Psoas muscle (tissue), 8 donors: ENCODE results near the gene ACAD11. TPM values are rescaled to one million over a fixed set of nuclear protein-coding genes. Genes with fewer than 3 reads are reported as not detected.
"Not testable (repeated sequence)": the region's sequence is repeated elsewhere in the genome, so short reads cannot be mapped to it uniquely, and the experiment has no call there.

Experiments
- ATAC-seq, 4 donors: fragments of 200-7000 bp; cut with Tn5 transposase; one replicate each; pipeline ENCODE4 v1.9.1; 2020; ENCODE audit warnings: moderate library complexity in 3 of 4, mild to moderate bottlenecking in 2 of 4
- DNase-seq, 2 donors: peaks; one replicate each; pipeline ENCODE4 v3.0.0-alpha.2; 2020
- H3K27ac ChIP-seq: fragments of 200-600 bp; one replicate; pipeline ENCODE4 v1.8.0; 2022
- H3K27me3 ChIP-seq, 3 donors: fragments of 200-600 bp in 1 of 3; one replicate each; pipeline versions ENCODE4 v1.6.1 to v1.8.0; 2013 to 2022; ENCODE audit warnings: low read length in 2 of 3, mild to moderate bottlenecking in 2 of 3, moderate library complexity in 1 of 3; ENCODE audit not compliant: insufficient read depth in 3 of 3
- H3K36me3 ChIP-seq, 2 donors: fragments of 200-600 bp in 1 of 2; one replicate each; pipeline versions ENCODE4 v1.6.1 to v1.8.0; 2013 to 2022; ENCODE audit warnings: low read depth in 1 of 2, mild to moderate bottlenecking in 1 of 2, moderate library complexity in 1 of 2; ENCODE audit not compliant: insufficient read depth in 1 of 2
- H3K4me1 ChIP-seq: fragments of 200-600 bp; one replicate; pipeline ENCODE4 v1.8.0; 2022
- H3K4me3 ChIP-seq: fragments of 200-600 bp; one replicate; pipeline ENCODE4 v1.8.0; 2022; ENCODE audit warnings: mild to moderate bottlenecking
- H3K9me3 ChIP-seq: fragments of 200-600 bp; one replicate; pipeline ENCODE4 v1.8.0; 2022
- CTCF ChIP-seq: fragments of 200-600 bp; IDR thresholded peaks from one replicate; pipeline ENCODE4 v1.8.0; 2022; ENCODE audit warnings: antibody characterized with exemption
- WGBS, 3 donors: extraction: QIAGEN DNeasy Blood & Tissue Kit; methylation state at CpG; one replicate each; pipeline versions ENCODE4 v1.1.6 to v1.1.7; 2013; 5-methylcytosine and 5-hydroxymethylcytosine counted together
- intact Hi-C, 2 donors: fragments of 100-400 bp; cut with DNase I; formaldehyde crosslinking; loops; one replicate each; pipeline versions ENCODE4 v1.11.0 to v1.14.2; 2022
- polyA plus RNA-seq, 3 donors: library from polyadenylated mRNA; stranded (reverse); fragments of 200-250 nt; gene quantifications; one replicate each; pipeline ENCODE4 v1.2.3, GENCODE V29; 2013
- total RNA-seq, 4 donors: library from RNA; stranded (reverse); fragmentation: NEBNext Ultra II Directional in 2 of 4; extraction: Animal tissue kit (Norgen Biotek cat#: 25700) in 2 of 4; gene quantifications; one replicate each; pipeline versions ENCODE4 v1.2.1 to v1.2.4, GENCODE V29; 2021 to 2023
- donor health status: healthy with polysubstance abuse.
- donor health status: DM: no; HTN: no; CAD: no; lungs with moderate emphysema.
- donor health status: Bipolar disorder and iron deficiency.
- donor health status: healthy.
- donor health status: DM: yes; HTN: yes; CAD: no.
- donor health status: DM: no; HTN: no; CAD: no.
- donor health status: DM: no; HTN: no; CAD: no.
- donor health status: DM: yes; HTN: yes; CAD: no.

Gene ACAD11
- total and polyA plus RNA-seq, 7 donors: 1.8 to 7.5 (median 5.7) TPM

- no peak for ATAC-seq
- H3K9me3 ChIP-seq: no peaks in the 10 kb centered on the region
- no peak for TF ChIP-seq CTCF
- WGBS, 3 donors: 49 to 65% (median 56%) methylated on average over 1 of the region's 1 CpG
- intact Hi-C loops: no loop called here
- H3K27me3 ChIP-seq: no peaks in the 10 kb centered on the region
- H3K36me3 ChIP-seq: peaks cover 0 to 48% of the 10 kb centered on the region in 2 donors
- H3K27ac ChIP-seq: no peak overlapping the region
- no peak overlapping the region for H3K4me3 ChIP-seq
- DNase-seq: no peak
- no peaks in the 10 kb centered on the region for H3K4me1 ChIP-seq
These were observed 37.5 kb downstream of the ACAD11 start for GRCh38 chr3:132622148-132622547.

- H3K9me3 ChIP-seq: peaks cover 5% of the 10 kb centered on the region
- TF ChIP-seq CTCF: no peak
- H3K4me1 ChIP-seq: no peaks in the 10 kb centered on the region
- DNase-seq: no peak
- intact Hi-C loops: loop anchor here in 1 of 2 donors (5.0 kb wide), 1 partner anchor 369 kb away; no protein-coding TSS in a partner anchor
- peaks cover 0 to 25% of the 10 kb centered on the region in 2 donors for H3K36me3 ChIP-seq
- H3K4me3 ChIP-seq: no peak overlapping the region
- no peak for ATAC-seq
- no peak overlapping the region for H3K27ac ChIP-seq
- WGBS, 3 donors: 93 to 96% (median 94%) methylated on average over 1 of the region's 1 CpG
- no peaks in the 10 kb centered on the region for H3K27me3 ChIP-seq
These were observed 42.8 kb downstream of the ACAD11 start for GRCh38 chr3:132616780-132617179.

- Histone ChIP-seq H3K27ac (no peak overlapping the region), H3K4me3 (no peak overlapping the region), H3K9me3 (peaks cover 5% of the 10 kb centered on the region), H3K36me3 (peaks cover 0 to 22% of the 10 kb centered on the region in 2 donors), H3K4me1 (no peaks in the 10 kb centered on the region), H3K27me3 (no peaks in the 10 kb centered on the region)
- ATAC-seq (no peak), DNase-seq (no peak)
- 58 to 82% (median 76%) methylated on average over 3 of the region's 3 CpGs for WGBS, 3 donors
- no peak for TF ChIP-seq CTCF
- intact Hi-C loops: loop anchor here in 1 of 2 donors (5.0 kb wide), 1 partner anchor 369 kb away; no protein-coding TSS in a partner anchor
These were observed 43.7 kb downstream of the ACAD11 start for GRCh38 chr3:132615881-132616280.

- DNase-seq, H3K4me3 ChIP-seq, H3K9me3 ChIP-seq, H3K4me1 ChIP-seq, ATAC-seq, H3K27ac ChIP-seq, H3K27me3 ChIP-seq: not testable (repeated sequence)
- 97 to 99% (median 98%) methylated on average over 3 of the region's 3 CpGs for WGBS, 3 donors
- intact Hi-C loops: loop anchor here in 1 of 2 donors (5.0 kb wide), 1 partner anchor 368 kb away; no protein-coding TSS in a partner anchor
- H3K36me3 ChIP-seq: peaks cover 0 to 19% of the 10 kb centered on the region in 2 donors
These were observed 44.3 kb downstream of the ACAD11 start for GRCh38 chr3:132615301-132615700.

GRCh38 chr3:132606620-132607019, 53.0 kb downstream of the ACAD11 start:
- H3K4me3 ChIP-seq, H3K9me3 ChIP-seq, H3K4me1 ChIP-seq, H3K27me3 ChIP-seq, intact Hi-C loops, H3K27ac ChIP-seq, ATAC-seq, DNase-seq: not testable (repeated sequence)
- H3K36me3 ChIP-seq: peaks cover 0 to 30% of the 10 kb centered on the region in 2 donors
- 89 to 95% (median 92%) methylated on average over 8 of the region's 8 CpGs for WGBS, 3 donors

- ATAC-seq: no peak
- Histone ChIP-seq H3K36me3 (peaks cover 0 to 30% of the 10 kb centered on the region in 2 donors), H3K4me3 (no peak overlapping the region), H3K27ac (no peak overlapping the region), H3K4me1 (no peaks in the 10 kb centered on the region), H3K9me3 (no peaks in the 10 kb centered on the region), H3K27me3 (no peaks in the 10 kb centered on the region)
- intact Hi-C loops: no loop called here
- no peak for TF ChIP-seq CTCF
- 89 to 96% (median 90%) methylated on average over 1 of the region's 1 CpG for WGBS, 3 donors
- DNase-seq: no peak
These were observed 53.5 kb downstream of the ACAD11 start for GRCh38 chr3:132606085-132606484.
